Heart left ventricle (tissue), 13 donors: ENCODE results near the gene IDE.

Source experiments
- CTCF ChIP-seq, 12 donors: fragments of 200-600 bp; sonication (generic) in 4 of 12; IDR thresholded peaks; one replicate each; pipeline versions ENCODE4 v1.5.0 to v1.8.0; 2018 to 2022; ENCODE audit warnings: antibody characterized with exemption in 12 of 12, mild to moderate bottlenecking in 5 of 12
- POLR2A ChIP-seq, 2 donors: fragments of 450-650 bp; IDR thresholded peaks; one replicate each; pipeline ENCODE4 v1.6.1; 2017; ENCODE audit warnings: antibody characterized with exemption in 2 of 2, mild to moderate bottlenecking in 2 of 2, moderate library complexity in 2 of 2
- donor health status: ischemic (EF 13 %, LVEDD 7.1; RV severe dilation, severe dysfunction).
- donor health status: DM: no; HTN: yes; CAD: no.
- donor health status: DM: no; HTN: no; CAD: no.
- donor health status: ischemic (EF 25% LVEDD 6.9; RV normal size, moderate dysfunction).
- donor health status: ischemic (EF 25% LVEDD 5.7; RV mildly dilated, moderate dysfunction).
- donor health status: ischemic (EF 35%, LVEDD 5.7; RV mildly dilated, moderate dysfunction).
- donor health status: nonischemic (EF 11% LVEDD 7.7; RV severe dilation, severe dysfunction).
- donor health status: DM: yes; HTN: yes; CAD: no.
- donor health status: PGD.
- donor health status: ischemic (EF 29% LVEDD 5.4; RV normal size, mild dysfunction).
- donor health status: nonischemic (EF 23%, LVEDD 6.1; RV moderate dilation, normal function).

GRCh38 chr10:92478536-92478935 lies 95.4 kb downstream of the IDE start:
- TF ChIP-seq POLR2A (IDR thresholded peaks at IDR 0.05) (no peak), CTCF (IDR thresholded peaks at IDR 0.05) (no peak)
